Stimulated activated CD4-positive, alpha-beta T cell treated with anti-CD3 and anti-CD28 coated beads, Interleukin-1b, Interleukin-23, amount 100 ng/mL, for 48 hours (primary cell): Measurements from ENCODE around the gene CDH3.
A peak's percentile ranks its signal among the peaks of the same experiment; 100 is the strongest.

Experiments
- DNase-seq: peaks from one replicate; pipeline ENCODE4 v3.0.0-alpha.2; 2020

CDH3 gene

GRCh38 chr16:68655806-68656205 is 10.7 kb downstream of the CDH3 start:
- no peak for DNase-seq

GRCh38 chr16:68656751-68657150 is 11.6 kb downstream of the CDH3 start:
- no peak for DNase-seq

DNA sequence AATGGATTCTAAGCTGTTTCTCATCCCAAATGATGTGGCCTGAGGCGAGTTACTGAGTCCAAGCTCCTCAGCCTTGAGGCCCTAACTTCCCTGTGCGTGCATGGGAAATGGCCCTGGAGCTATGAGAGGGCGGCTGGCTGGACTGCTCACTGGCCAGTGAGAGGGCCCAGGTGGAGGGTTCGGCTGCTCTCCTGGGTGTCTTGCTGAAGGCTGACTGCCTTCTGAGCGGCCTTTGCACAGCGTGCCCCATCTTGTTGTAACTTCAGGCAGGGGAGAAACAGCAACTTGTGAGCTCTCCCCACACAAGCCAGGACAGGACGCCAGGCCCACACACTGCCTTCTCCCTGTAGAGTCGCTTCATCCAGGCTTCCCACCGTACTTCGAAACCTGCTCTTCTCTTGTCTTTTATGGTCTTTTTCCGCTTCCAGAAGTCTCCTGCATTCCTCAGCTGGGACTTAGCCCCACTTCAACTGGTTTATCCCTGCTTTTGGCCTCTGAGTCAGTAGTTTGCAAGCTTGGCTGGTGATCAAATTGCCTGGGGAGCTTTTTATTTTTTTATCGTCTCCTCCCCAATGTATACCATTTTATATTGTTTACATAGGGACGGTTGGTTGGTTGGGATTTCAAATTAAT is 13.3 kb downstream of the CDH3 start:
- no peak for DNase-seq

DNA sequence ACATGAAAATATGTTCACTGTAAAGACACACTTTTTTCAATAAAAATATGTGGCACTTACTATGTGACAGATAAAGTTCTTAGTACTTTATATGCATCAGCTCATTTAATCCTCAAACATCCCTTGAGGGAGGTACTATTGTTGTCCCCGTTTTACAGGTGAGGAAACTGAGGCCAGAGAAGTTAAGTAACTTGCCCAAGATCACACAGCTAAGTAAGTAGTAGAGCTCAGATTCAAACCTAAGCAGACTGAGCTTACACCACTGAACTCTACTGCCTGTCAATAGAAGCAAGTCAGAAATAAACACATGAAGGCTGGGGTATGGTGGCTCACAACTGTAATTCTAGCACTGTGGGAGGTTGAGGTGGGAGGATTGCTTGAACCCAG is 13.9 kb downstream of the CDH3 start:
- DNase-seq, result no peak

GRCh38 chr16:68659412-68660358 is 14.6 kb downstream of the CDH3 start:
- no peak for DNase-seq

- no peak for DNase-seq
Observed at GRCh38 chr16:68660359-68660795, 15.3 kb downstream of the CDH3 start.

DNA sequence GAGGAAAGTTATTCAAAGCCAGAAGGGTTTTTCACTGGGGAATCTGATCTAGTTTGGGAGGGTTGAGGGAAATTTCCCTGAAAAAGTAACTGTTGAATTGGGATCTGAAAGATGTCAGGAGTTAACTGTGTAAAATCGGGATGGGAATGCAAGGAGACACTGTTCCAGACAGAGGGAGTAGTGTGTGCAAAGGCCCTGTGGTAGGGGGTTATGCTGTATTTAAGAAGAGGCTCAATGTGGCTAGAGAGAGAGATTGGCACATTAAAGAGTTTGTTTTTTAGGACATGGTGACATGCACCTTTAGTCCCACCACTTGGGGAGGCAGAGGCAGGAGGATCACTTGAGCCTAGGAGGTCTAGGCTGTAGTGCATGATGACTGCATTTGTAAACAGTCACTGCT is 16.9 kb downstream of the CDH3 start:
- no peak for DNase-seq

GRCh38 chr16:68664297-68664696 is 19.2 kb downstream of the CDH3 start:
- DNase-seq, result no peak

- DNase-seq, result no peak
Observed at GRCh38 chr16:68665501-68665900, 20.4 kb downstream of the CDH3 start.

DNA sequence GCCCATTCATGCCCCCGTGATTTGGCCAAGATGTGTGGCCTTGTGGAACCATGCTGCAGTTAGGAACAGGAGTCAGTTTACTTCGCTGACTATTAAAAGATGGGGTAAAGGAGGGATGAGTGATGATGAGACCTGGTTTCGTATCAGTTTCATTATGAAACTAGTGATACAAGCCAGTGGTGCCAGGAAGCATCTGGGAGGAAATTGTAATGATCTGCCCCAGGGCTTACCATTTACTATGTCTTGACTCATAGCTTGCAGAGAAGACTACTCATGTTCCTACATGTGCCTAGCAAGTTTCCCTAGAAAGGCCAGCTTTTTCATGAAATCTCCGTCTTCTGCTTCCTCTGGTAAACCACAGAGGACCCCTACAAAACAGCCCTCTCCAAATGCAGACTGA is 23.2 kb downstream of the CDH3 start:
- peak; percentile 66 for DNase-seq

GRCh38 chr16:68676113-68676860 is 31.2 kb downstream of the CDH3 start:
- no peak for DNase-seq

GRCh38 chr16:68681038-68681437 is 35.9 kb downstream of the CDH3 start:
- DNase-seq, result no peak

DNA sequence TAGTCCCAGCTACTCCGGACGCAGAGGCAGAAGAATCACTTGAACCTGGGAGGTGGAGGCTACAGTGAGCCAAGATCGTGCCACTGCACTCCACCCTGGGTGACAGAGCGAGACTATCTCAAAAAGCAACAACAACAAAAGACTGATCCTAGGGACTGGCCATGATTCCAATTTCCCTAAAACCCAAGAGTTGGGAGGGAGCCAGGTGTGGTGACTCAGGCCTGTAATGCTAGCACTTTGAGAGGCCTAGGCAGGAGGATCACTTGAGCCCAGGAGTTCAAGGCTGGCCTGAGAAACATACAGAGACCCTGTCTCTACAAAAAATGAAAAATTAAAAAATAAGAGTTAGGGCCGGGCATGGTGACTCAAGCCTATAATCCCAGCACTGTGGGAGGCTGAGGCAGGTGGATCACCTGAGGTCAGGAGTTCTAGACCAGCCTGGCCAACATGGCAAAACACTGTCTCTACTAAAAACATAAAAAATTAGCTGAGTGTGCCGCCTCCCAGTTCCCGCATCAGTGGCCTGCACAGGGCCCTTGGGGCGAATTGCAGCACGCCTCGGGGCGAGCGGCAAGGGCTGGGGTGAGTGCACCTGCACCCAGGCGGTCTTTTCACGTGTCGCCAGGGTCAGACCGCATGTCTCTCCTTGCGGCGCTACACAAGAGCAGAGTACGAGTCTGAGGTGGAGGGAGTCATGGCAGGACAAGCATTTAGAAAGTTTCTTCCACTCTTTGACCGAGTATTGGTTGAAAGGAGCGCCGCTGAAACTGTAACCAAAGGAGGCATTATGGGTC is 40.8 kb downstream of the CDH3 start:
- no peak for DNase-seq

- DNase-seq, result no peak
Observed at GRCh38 chr16:68686905-68687304, 41.8 kb downstream of the CDH3 start.

GRCh38 chr16:68689921-68690320 is 44.8 kb downstream of the CDH3 start:
- no peak for DNase-seq

DNA sequence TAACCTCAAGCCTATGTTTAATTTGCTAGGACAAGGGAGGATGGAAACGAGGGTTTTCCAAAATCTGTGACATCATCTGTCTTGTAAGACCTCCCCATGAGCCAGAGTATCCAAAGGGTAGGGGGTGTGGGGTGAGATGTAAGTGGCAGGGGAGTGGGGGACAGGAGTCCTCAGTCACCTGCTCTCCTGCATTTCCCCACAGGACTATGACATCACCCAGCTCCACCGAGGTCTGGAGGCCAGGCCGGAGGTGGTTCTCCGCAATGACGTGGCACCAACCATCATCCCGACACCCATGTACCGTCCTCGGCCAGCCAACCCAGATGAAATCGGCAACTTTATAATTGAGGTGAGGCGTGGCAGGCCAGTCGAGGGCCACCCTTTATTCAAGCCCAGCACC is 50.5 kb downstream of the CDH3 start:
- DNase-seq, result no peak

DNA sequence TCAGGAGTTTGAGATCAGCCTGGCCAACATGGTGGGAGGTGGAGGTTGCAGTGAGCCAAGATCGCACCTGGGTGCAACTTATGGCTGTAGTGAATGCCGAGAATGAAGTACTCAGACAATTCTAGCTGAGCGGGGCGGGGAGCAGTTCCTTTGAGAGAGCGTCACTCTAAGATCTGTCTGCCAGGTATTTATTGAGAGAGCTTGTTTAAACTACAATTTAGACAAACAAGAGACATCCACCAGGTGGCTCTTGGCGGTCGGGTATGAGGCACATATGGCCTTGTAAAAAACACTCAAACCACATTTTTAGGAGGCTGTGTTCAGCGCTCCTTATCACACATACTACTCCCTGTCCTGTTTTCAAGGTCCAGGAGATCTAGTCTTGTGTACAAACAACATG is 51.4 kb downstream of the CDH3 start:
- DNase-seq, result no peak

GRCh38 chr16:68698091-68698490 is 53.0 kb downstream of the CDH3 start:
- no peak for DNase-seq

GRCh38 chr16:68700120-68700519 is 55.0 kb downstream of the CDH3 start:
- no peak for DNase-seq

DNA sequence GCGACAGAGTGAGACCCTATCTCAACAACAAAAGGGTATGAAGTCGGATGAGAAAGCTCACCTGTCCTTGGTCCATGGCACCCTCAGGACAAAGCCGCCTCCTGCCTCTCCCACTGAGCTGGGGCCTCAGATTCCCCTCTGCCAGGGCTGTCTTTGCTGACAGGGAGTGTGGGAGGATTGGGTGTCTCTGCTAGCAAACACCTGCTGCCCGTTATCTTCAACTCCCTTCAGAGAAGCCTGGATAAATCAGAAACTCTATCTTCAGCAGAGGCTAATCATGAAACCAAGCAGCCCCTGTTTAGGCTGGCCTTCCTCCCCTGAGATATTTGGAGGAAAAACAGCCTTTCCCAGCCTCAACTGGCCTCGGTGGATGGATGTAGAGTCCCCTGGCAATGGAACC is 55.7 kb downstream of the CDH3 start:
- no peak for DNase-seq

DNA sequence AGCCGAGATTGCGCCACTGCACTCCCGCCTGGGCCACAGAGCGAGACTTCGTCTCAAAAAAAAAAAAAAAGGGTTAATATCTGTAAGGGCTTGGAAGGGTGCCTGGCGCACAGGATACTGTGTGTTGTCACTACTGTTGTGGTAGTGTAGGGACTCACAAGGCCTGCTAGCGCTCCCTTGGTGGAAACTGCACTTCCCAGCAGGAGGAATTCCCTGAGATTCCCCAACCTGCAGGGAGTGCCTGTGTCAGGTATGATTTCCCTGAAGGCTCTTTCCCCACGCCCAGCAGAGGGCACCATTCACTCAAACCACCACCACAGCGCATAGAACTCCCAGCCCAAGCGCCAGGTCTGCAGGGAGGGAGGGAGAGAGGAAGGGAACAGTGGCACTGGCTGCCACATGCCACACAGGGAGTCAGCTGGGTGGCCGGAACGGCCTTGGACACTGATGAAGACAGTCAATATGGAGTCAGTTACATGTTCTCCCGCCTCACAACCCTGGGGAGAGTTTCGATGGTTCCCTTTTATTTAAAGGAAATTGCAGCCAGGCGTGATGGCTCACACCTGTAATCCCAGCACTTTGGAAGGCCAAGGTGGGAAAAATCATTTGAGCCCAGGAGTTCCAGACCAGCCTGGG is 59.2 kb downstream of the CDH3 start:
- peak; percentile 61 for DNase-seq
